K562 (cell line): ENCODE measurements around the gene PLEKHF1. TPM values are rescaled to one million over a fixed set of nuclear protein-coding genes. Genes with fewer than 3 reads are reported as not detected.

Experiments used
- BRCA1 ChIP-seq, 2 experiments: fragments of 450-650 bp in 1 of 2; sonication (generic) in 1 of 2; formaldehyde crosslinking in 1 of 2; IDR thresholded peaks; 2 replicates each; pipeline versions ENCODE4 v1.5.0 to v1.6.1; 2017 to 2020; ENCODE audit warnings: mild to moderate bottlenecking in 1 of 2, missing genetic modification reagents in 1 of 2
- CLOCK ChIP-seq: fragments of 250-450 bp; sonication (Bioruptor Pico); IDR thresholded peaks from 2 replicates; pipeline ENCODE4 v1.4.0; 2020; ENCODE audit warnings: mild to moderate bottlenecking, moderate library complexity, borderline replicate concordance
- ELF1 ChIP-seq: fragments of 200-800 bp; sonication (Bioruptor generic); IDR thresholded peaks from 2 replicates; pipeline ENCODE4 v1.6.1; 2016; ENCODE audit warnings: missing genetic modification characterization, missing compliant biosample characterization
- EZH2 ChIP-seq: IDR thresholded peaks from 2 replicates; pipeline ENCODE4 v1.6.1; 2012; ENCODE audit warnings: low read depth, mild to moderate bottlenecking, inconsistent platforms, low read length, borderline replicate concordance
- HNRNPLL ChIP-seq: fragments of 200-400 bp; formaldehyde crosslinking; IDR thresholded peaks from 2 replicates; pipeline ENCODE4 v1.6.1; 2017; ENCODE audit warnings: low read length, low read depth, mild to moderate bottlenecking; ENCODE audit not compliant: poor library complexity, severe bottlenecking
- HOXB6 ChIP-seq: fragments of 250-450 bp; sonication (Bioruptor Pico); IDR thresholded peaks from 2 replicates; pipeline ENCODE4 v1.5.1; 2022; ENCODE audit warnings: mild to moderate bottlenecking, borderline replicate concordance
- JUNB ChIP-seq: fragments of 450-650 bp; formaldehyde crosslinking; conservative IDR thresholded peaks from 2 replicates; pipeline ENCODE4 v1.4.0; 2020; ENCODE audit warnings: mild to moderate bottlenecking
- MTF1 ChIP-seq: fragments of 250-450 bp; sonication (Bioruptor Pico); IDR thresholded peaks from 2 replicates; pipeline ENCODE4 v1.9.0; 2021; ENCODE audit warnings: moderate library complexity, mild to moderate bottlenecking, inconsistent platforms, borderline replicate concordance
- NFRKB ChIP-seq: fragments of 450-650 bp; IDR thresholded peaks from 2 replicates; pipeline ENCODE4 v1.6.1; 2016; ENCODE audit warnings: low read depth
- NR2C2 ChIP-seq, 2 experiments: fragments of 200-800 bp in 1 of 2; sonication (Bioruptor generic) in 1 of 2; sonication (generic) in 1 of 2; formaldehyde crosslinking in 1 of 2; IDR thresholded peaks; 2 replicates each; pipeline versions ENCODE4 v1.6.1 to v1.8.0; 2016 to 2022; ENCODE audit warnings: mild to moderate bottlenecking in 1 of 2, missing compliant biosample characterization in 1 of 2, missing genetic modification characterization in 1 of 2, missing genetic modification reagents in 1 of 2
- POU5F1 ChIP-seq: fragments of 150-350 bp; IDR thresholded peaks from 2 replicates; pipeline ENCODE4 v1.6.1; 2014; ENCODE audit warnings: borderline replicate concordance, low read length, low read depth, mild to moderate bottlenecking; ENCODE audit not compliant: partially characterized antibody
- SIN3B ChIP-seq: fragments of 450-650 bp; IDR thresholded peaks from 2 replicates; pipeline ENCODE4 v1.6.1; 2017; ENCODE audit warnings: low read depth, mild to moderate bottlenecking, moderate library complexity
- SREBF2 ChIP-seq: sonication (generic); formaldehyde crosslinking; IDR thresholded peaks from 2 replicates; pipeline ENCODE4 v1.4.0; 2020; ENCODE audit warnings: mild to moderate bottlenecking, missing genetic modification reagents
- STAG1 ChIP-seq: sonication (generic); formaldehyde crosslinking; IDR thresholded peaks from 2 replicates; pipeline ENCODE4 v1.5.0; 2020; ENCODE audit warnings: missing genetic modification reagents, borderline replicate concordance
- XRCC4 ChIP-seq: IDR thresholded peaks from one replicate; pipeline ENCODE4 v1.6.1; 2011; ENCODE audit not compliant: insufficient read depth, insufficient read length; ENCODE audit errors: extremely low read depth
- ZBTB8A ChIP-seq: fragments of 450-650 bp; IDR thresholded peaks from 2 replicates; pipeline ENCODE4 v1.6.1; 2018; ENCODE audit warnings: mild to moderate bottlenecking, moderate library complexity; ENCODE audit not compliant: partially characterized antibody
- ZKSCAN3 ChIP-seq: fragments of 250-450 bp; sonication (Bioruptor Pico); IDR thresholded peaks from 2 replicates; pipeline ENCODE4 v1.4.0; 2020
- ZMIZ1 ChIP-seq, 2 experiments: fragments of 150-350 bp in 1 of 2; IDR thresholded peaks; 2 replicates each; pipeline ENCODE4 v1.6.1; 2012 to 2016; ENCODE audit warnings: low read depth in 2 of 2, low read length in 2 of 2, mild to moderate bottlenecking in 1 of 2, moderate library complexity in 1 of 2
- ZNF124 ChIP-seq: sonication (generic); formaldehyde crosslinking; IDR thresholded peaks from 2 replicates; pipeline ENCODE4 v1.8.1; 2022; ENCODE audit warnings: missing genetic modification reagents
- ZNF76 ChIP-seq: fragments of 250-450 bp; sonication (Bioruptor Pico); IDR thresholded peaks from 2 replicates; pipeline ENCODE4 v1.4.0; 2020; ENCODE audit warnings: mild to moderate bottlenecking, moderate library complexity, borderline replicate concordance
- polyA plus RNA-seq, 8 experiments: library from polyadenylated mRNA; depleted of rRNA in 4 of 8; stranded (reverse) in 5 of 8; unstranded in 3 of 8; fragments of >200 nt; fragmentation: Nextera tagmentation in 2 of 8; fragmentation: Illumina TruSeq in 1 of 8; extraction: Ambion mirVana in 2 of 8; extraction: Trizol in 1 of 8; gene quantifications; 2 replicates each; pipeline versions ENCODE4 v1.2.1 to v1.2.3, GENCODE V29; 2011 to 2014; ENCODE audit warnings: inconsistent platforms in 1 of 8, missing spikeins in 1 of 8
- total RNA-seq, 7 experiments: library from RNA; depleted of rRNA in 6 of 7; stranded (reverse); fragments of >200 nt in 6 of 7; fragmentation: Illumina TruSeq in 2 of 7; extraction: Trizol in 2 of 7; gene quantifications; 2 replicates each; pipeline versions ENCODE4 v1.2.1 to v1.2.3, GENCODE V29; 2011 to 2021; ENCODE audit warnings: low replicate concordance in 1 of 7
- TF ChIP-seq, protein P1 (sequence below): IDR thresholded peaks from 2 replicates; pipeline ENCODE4 v1.6.1; 2011; ENCODE audit not compliant: insufficient read length; ENCODE audit errors: extremely low read depth

Gene PLEKHF1
- total and polyA plus RNA-seq, 9 of the 15 experiments (the other 6 are each of a cell fraction or from before 2014, with no cell fraction given): 0.07 to 13.4 (median 3.9) TPM; not detected in 1

DNA sequence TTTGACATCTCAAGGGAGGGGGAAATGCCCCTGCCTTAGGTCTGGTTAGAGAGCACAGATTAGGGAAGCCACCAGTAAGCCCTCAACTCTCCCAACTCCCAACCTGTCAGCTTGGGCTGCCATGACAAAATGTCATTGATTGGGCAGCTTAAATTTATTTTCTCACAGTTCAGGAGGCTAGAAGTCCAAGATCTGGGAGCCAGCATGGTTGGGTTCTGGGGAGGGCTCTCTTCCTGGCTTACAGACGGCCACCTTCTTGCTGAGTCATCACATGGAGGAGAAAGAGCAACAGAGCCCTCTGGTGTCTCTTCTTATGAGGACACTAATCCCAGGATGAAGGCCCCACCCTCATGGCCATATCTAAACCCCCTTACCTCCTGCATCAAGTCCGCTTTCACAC is 25.6 kb downstream of the PLEKHF1 start (continued):
- TF ChIP-seq, protein P1, sequence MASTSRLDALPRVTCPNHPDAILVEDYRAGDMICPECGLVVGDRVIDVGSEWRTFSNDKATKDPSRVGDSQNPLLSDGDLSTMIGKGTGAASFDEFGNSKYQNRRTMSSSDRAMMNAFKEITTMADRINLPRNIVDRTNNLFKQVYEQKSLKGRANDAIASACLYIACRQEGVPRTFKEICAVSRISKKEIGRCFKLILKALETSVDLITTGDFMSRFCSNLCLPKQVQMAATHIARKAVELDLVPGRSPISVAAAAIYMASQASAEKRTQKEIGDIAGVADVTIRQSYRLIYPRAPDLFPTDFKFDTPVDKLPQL: no peak
- TF ChIP-seq SREBF2: no peak
- TF ChIP-seq HNRNPLL: no peak
- no peak for TF ChIP-seq ELF1
- no peak for TF ChIP-seq ZKSCAN3 (CRISPR knock-in tag)
- no peak for TF ChIP-seq ZMIZ1 (IDR thresholded peaks at IDR 0.05; ENCODE audit: low read depth in 2 of 2, low read length in 2 of 2)
- TF ChIP-seq ZNF124 (CRISPR knock-in tag): no peak
- TF ChIP-seq MTF1 (CRISPR knock-in tag): no peak
- no peak for TF ChIP-seq NR2C2 (CRISPR knock-in tag; IDR thresholded peaks at IDR 0.05)
- TF ChIP-seq NR2C2 (tag; IDR thresholded peaks at IDR 0.05): 0 out of 2 replicates have a peak, but pooled peaks have one; percentile 32
- no peak for TF ChIP-seq POU5F1
- no peak for TF ChIP-seq BRCA1 (IDR thresholded peaks at IDR 0.05)
- no peak for TF ChIP-seq BRCA1 (CRISPR knock-in tag; IDR thresholded peaks at IDR 0.05)
- TF ChIP-seq XRCC4: no peak
- TF ChIP-seq JUNB (CRISPR knock-in tag): 0 out of 2 replicates have a peak, but pooled peaks have one; percentile 41
- TF ChIP-seq SIN3B: no peak
- TF ChIP-seq STAG1 (CRISPR knock-in tag): no peak; the same call in 1 of the 2 replicates
- no peak for TF ChIP-seq ZNF76 (CRISPR knock-in tag)
- no peak for TF ChIP-seq CLOCK (CRISPR knock-in tag)
- TF ChIP-seq ZBTB8A: no peak
- TF ChIP-seq EZH2: no peak
- no peak for TF ChIP-seq HOXB6 (CRISPR knock-in tag)
- TF ChIP-seq NFRKB: peak; percentile 81; the same call in 1 of the 2 replicates
